HEK293 (cell line): Measurements from ENCODE around the gene SRSF5.

Experiments
- CTCF ChIA-PET: fragments of 350-600 bp; formaldehyde crosslinking; extraction: SDS; loops from one replicate; lab custom pipeline; 2021; ENCODE audit warnings: antibody characterized with exemption; lab: Yijun Ruan, JAX
- POLR2A ChIA-PET: fragments of 300-600 bp; formaldehyde crosslinking; extraction: SDS; loops from one replicate; lab custom pipeline; 2020; ENCODE audit warnings: antibody characterized with exemption, inconsistent platforms; lab: Yijun Ruan, JAX
- H3K27ac ChIP-seq: fragments of 200-500 bp; sonication (Bioruptor generic); 2 replicates; pipeline ENCODE4 v1.5.1; 2014; ENCODE audit warnings: low read depth, low read length, control low read depth, inconsistent platforms; ENCODE audit errors: extremely low read depth
- H3K36me3 ChIP-seq, 2 experiments: fragments of 200-500 bp in 1 of 2; sonication (Bioruptor generic) in 1 of 2; 1 replicate in 1 of 2; 2 replicates in 1 of 2; pipeline ENCODE4 v1.5.1; 2014 to 2017; ENCODE audit warnings: inconsistent platforms in 2 of 2, low read length in 2 of 2; ENCODE audit not compliant: control insufficient read depth in 2 of 2, insufficient read depth in 1 of 2
- H3K4me1 ChIP-seq: fragments of 200-500 bp; sonication (Bioruptor generic); 2 replicates; pipeline ENCODE4 v1.5.1; 2014; ENCODE audit warnings: mild to moderate bottlenecking, low read length, inconsistent platforms; ENCODE audit not compliant: control insufficient read depth, insufficient read depth
- H3K4me3 ChIP-seq: 2 replicates; pipeline ENCODE4 v1.5.1; 2011; ENCODE audit warnings: low read depth, mild to moderate bottlenecking, control low read depth, low read length, moderate library complexity
- H3K9me3 ChIP-seq: fragments of 200-500 bp; sonication (Bioruptor generic); 2 replicates; pipeline ENCODE4 v1.5.1; 2014; ENCODE audit warnings: low read depth, low read length, inconsistent platforms; ENCODE audit not compliant: control insufficient read depth, insufficient read depth
- IKZF3 ChIP-seq: fragments of 450-650 bp; IDR thresholded peaks from 2 replicates; pipeline ENCODE4 v1.5.0; 2018; ENCODE audit warnings: missing biosample characterization, mild to moderate bottlenecking, missing genetic modification characterization, moderate library complexity
- INSM2 ChIP-seq: fragments of 450-650 bp; formaldehyde crosslinking; IDR thresholded peaks from 2 replicates; pipeline ENCODE4 v1.5.1; 2016; ENCODE audit warnings: missing biosample characterization, missing genetic modification characterization
- OVOL3 ChIP-seq: fragments of 450-650 bp; formaldehyde crosslinking; IDR thresholded peaks from 2 replicates; pipeline ENCODE4 v1.5.1; 2016; ENCODE audit warnings: missing biosample characterization, missing genetic modification characterization
- PATZ1 ChIP-seq: fragments of 450-650 bp; formaldehyde crosslinking; IDR thresholded peaks from 2 replicates; pipeline ENCODE4 v1.5.1; 2016; ENCODE audit warnings: missing biosample characterization, missing genetic modification characterization
- ZBTB26 ChIP-seq: fragments of 450-650 bp; formaldehyde crosslinking; optimal IDR thresholded peaks from 2 replicates; pipeline ENCODE3; 2016; ENCODE audit warnings: missing biosample characterization, mild to moderate bottlenecking, missing genetic modification characterization
- ZBTB8A ChIP-seq: fragments of 450-650 bp; formaldehyde crosslinking; IDR thresholded peaks from 2 replicates; pipeline ENCODE4 v1.5.1; 2016; ENCODE audit warnings: missing biosample characterization, missing genetic modification characterization
- ZFP3 ChIP-seq: fragments of 450-650 bp; formaldehyde crosslinking; IDR thresholded peaks from 2 replicates; pipeline ENCODE4 v1.5.1; 2016; ENCODE audit warnings: low read depth, missing biosample characterization, missing genetic modification characterization
- ZNF133 ChIP-seq: fragments of 450-650 bp; formaldehyde crosslinking; IDR thresholded peaks from 2 replicates; pipeline ENCODE4 v1.5.1; 2016; ENCODE audit warnings: missing biosample characterization, missing genetic modification characterization
- ZNF169 ChIP-seq: fragments of 450-650 bp; formaldehyde crosslinking; IDR thresholded peaks from 2 replicates; pipeline ENCODE4 v1.5.1; 2016; ENCODE audit warnings: missing biosample characterization, missing genetic modification characterization
- ZNF274 ChIP-seq, 2 experiments: fragments of 200-500 bp in 1 of 2; fragments of 450-650 bp in 1 of 2; sonication (Bioruptor generic) in 1 of 2; formaldehyde crosslinking in 1 of 2; IDR thresholded peaks; 2 replicates each; pipeline versions ENCODE4 v1.5.1 to v1.6.1; 2014 to 2016; ENCODE audit warnings: borderline replicate concordance in 1 of 2, inconsistent platforms in 1 of 2, low read length in 1 of 2, missing biosample characterization in 1 of 2, missing genetic modification characterization in 1 of 2
- ZNF311 ChIP-seq: fragments of 450-650 bp; formaldehyde crosslinking; IDR thresholded peaks from 2 replicates; pipeline ENCODE4 v1.5.1; 2017; ENCODE audit warnings: missing biosample characterization, missing genetic modification characterization, borderline replicate concordance
- ZNF341 ChIP-seq: fragments of 450-650 bp; formaldehyde crosslinking; IDR thresholded peaks from 2 replicates; pipeline ENCODE4; 2016; ENCODE audit warnings: low read depth, missing biosample characterization, missing genetic modification characterization
- ZNF350 ChIP-seq: fragments of 450-650 bp; formaldehyde crosslinking; IDR thresholded peaks from 2 replicates; pipeline ENCODE4 v1.5.0; 2017; ENCODE audit warnings: missing biosample characterization, mild to moderate bottlenecking, missing genetic modification characterization
- ZNF37A ChIP-seq: fragments of 450-650 bp; IDR thresholded peaks from 2 replicates; pipeline ENCODE4 v1.5.1; 2018; ENCODE audit warnings: missing biosample characterization, missing genetic modification characterization
- ZNF521 ChIP-seq: fragments of 450-650 bp; formaldehyde crosslinking; IDR thresholded peaks from 2 replicates; pipeline ENCODE4 v1.5.1; 2017; ENCODE audit warnings: missing biosample characterization, mild to moderate bottlenecking, missing genetic modification characterization
- ZNF530 ChIP-seq: fragments of 450-650 bp; formaldehyde crosslinking; IDR thresholded peaks from 2 replicates; pipeline ENCODE4 v1.5.1; 2016; ENCODE audit warnings: low read depth, missing biosample characterization, missing genetic modification characterization
- ZNF548 ChIP-seq: fragments of 450-650 bp; formaldehyde crosslinking; IDR thresholded peaks from 2 replicates; pipeline ENCODE4 v1.5.1; 2016; ENCODE audit warnings: missing biosample characterization, missing genetic modification characterization
- ZNF621 ChIP-seq: fragments of 450-650 bp; formaldehyde crosslinking; IDR thresholded peaks from 2 replicates; pipeline ENCODE4 v1.5.1; 2017; ENCODE audit warnings: missing biosample characterization, missing genetic modification characterization
- ZNF629 ChIP-seq: fragments of 450-650 bp; formaldehyde crosslinking; IDR thresholded peaks from 2 replicates; pipeline ENCODE4 v1.5.1; 2017; ENCODE audit warnings: missing biosample characterization, missing genetic modification characterization
- ZNF660 ChIP-seq: fragments of 450-650 bp; IDR thresholded peaks from 2 replicates; pipeline ENCODE4 v1.5.1; 2018; ENCODE audit warnings: missing biosample characterization, mild to moderate bottlenecking, missing genetic modification characterization
- ZNF768 ChIP-seq: fragments of 450-650 bp; formaldehyde crosslinking; IDR thresholded peaks from 2 replicates; pipeline ENCODE4 v1.5.1; 2018; ENCODE audit warnings: missing biosample characterization, mild to moderate bottlenecking, missing genetic modification characterization
- ZSCAN30 ChIP-seq: fragments of 450-650 bp; IDR thresholded peaks from 2 replicates; pipeline ENCODE4 v1.5.1; 2018; ENCODE audit warnings: missing biosample characterization, mild to moderate bottlenecking, missing genetic modification characterization, moderate library complexity
- ZXDB ChIP-seq: fragments of 450-650 bp; formaldehyde crosslinking; IDR thresholded peaks from 2 replicates; pipeline ENCODE4 v1.5.1; 2016; ENCODE audit warnings: missing biosample characterization, missing genetic modification characterization
- TF ChIP-seq, protein P1 (sequence below): fragments of 450-650 bp; formaldehyde crosslinking; IDR thresholded peaks from 2 replicates; pipeline ENCODE4 v1.5.1; 2016; ENCODE audit warnings: missing biosample characterization, missing genetic modification characterization, borderline replicate concordance

The SRSF5 gene

GRCh38 chr14:69769623-69770022 lies 2.7 kb downstream of the SRSF5 start:
- TF ChIP-seq ZNF37A (tag by site-specific recombination) (no peak), ZNF350 (tag by site-specific recombination) (no peak), OVOL3 (no peak), ZNF274 (IDR thresholded peaks at IDR 0.05; ENCODE audit: low read length) (no peak), ZNF274 (tag by site-specific recombination; IDR thresholded peaks at IDR 0.05; ENCODE audit: borderline replicate concordance) (no peak)
- ChIA-PET POLR2A (no interaction called here), CTCF (no interaction called here)
- Histone ChIP-seq H3K4me3 (no peak overlapping the region), H3K36me3 (peaks cover 62 to 70% of the 10 kb centered on the region in 2 experiments), H3K4me1 (no peaks in the 10 kb centered on the region; the same call in 1 of the 2 replicates), H3K9me3 (no peaks in the 10 kb centered on the region), H3K27ac (no peak overlapping the region)

DNA sequence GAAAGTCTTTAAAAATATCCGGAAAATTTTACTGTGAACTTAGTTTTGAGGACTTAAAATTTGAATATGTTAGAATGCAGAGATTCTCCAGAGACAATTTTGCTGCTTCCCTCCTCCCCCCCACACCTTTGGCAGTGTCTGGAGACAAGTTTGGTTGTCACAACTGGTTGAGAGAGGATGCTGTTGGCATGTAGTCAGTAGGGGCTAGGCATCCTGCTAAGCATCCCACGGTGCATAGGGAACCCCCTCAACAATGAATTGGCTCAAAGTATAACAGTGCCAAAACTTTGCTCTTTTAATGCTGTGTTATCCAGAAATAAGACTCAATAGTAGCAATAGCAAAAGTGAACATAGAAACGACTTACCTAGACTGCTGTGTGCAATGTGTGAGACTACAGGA lies 3.6 kb downstream of the SRSF5 start:
- H3K36me3 ChIP-seq = peaks cover 71 to 79% of the 10 kb centered on the region in 2 experiments
- H3K4me1 ChIP-seq = no peaks in the 10 kb centered on the region; the same call in 1 of the 2 replicates
- TF ChIP-seq PATZ1 (tag by site-specific recombination) (no peak), ZNF548 (no peak), ZXDB (tag by site-specific recombination) (no peak), ZNF629 (tag by site-specific recombination) (no peak), ZBTB8A (tag by site-specific recombination) (no peak), ZNF169 (tag by site-specific recombination) (no peak), ZNF530 (no peak), ZSCAN30 (no peak), ZNF768 (tag by site-specific recombination) (no peak), ZNF660 (tag by site-specific recombination) (no peak), ZBTB26 (tag by site-specific recombination) (no peak), ZNF311 (tag by site-specific recombination) (no peak), ZNF341 (no peak), ZNF621 (tag by site-specific recombination) (no peak), INSM2 (tag by site-specific recombination) (no peak), ZFP3 (tag by site-specific recombination) (no peak), ZNF133 (tag by site-specific recombination) (no peak), ZNF521 (tag by site-specific recombination) (no peak), IKZF3 (tag by site-specific recombination) (no peak)
- TF ChIP-seq, protein P1, sequence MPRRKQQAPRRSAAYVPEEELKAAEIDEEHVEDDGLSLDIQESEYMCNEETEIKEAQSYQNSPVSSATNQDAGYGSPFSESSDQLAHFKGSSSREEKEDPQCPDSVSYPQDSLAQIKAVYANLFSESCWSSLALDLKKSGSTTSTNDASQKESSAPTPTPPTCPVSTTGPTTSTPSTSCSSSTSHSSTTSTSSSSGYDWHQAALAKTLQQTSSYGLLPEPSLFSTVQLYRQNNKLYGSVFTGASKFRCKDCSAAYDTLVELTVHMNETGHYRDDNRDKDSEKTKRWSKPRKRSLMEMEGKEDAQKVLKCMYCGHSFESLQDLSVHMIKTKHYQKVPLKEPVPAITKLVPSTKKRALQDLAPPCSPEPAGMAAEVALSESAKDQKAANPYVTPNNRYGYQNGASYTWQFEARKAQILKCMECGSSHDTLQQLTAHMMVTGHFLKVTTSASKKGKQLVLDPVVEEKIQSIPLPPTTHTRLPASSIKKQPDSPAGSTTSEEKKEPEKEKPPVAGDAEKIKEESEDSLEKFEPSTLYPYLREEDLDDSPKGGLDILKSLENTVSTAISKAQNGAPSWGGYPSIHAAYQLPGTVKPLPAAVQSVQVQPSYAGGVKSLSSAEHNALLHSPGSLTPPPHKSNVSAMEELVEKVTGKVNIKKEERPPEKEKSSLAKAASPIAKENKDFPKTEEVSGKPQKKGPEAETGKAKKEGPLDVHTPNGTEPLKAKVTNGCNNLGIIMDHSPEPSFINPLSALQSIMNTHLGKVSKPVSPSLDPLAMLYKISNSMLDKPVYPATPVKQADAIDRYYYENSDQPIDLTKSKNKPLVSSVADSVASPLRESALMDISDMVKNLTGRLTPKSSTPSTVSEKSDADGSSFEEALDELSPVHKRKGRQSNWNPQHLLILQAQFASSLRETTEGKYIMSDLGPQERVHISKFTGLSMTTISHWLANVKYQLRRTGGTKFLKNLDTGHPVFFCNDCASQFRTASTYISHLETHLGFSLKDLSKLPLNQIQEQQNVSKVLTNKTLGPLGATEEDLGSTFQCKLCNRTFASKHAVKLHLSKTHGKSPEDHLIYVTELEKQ (tag by site-specific recombination) = no peak
- H3K27ac ChIP-seq = no peak overlapping the region
- no peaks in the 10 kb centered on the region for H3K9me3 ChIP-seq
- ChIA-PET POLR2A (no interaction called here), CTCF (no interaction called here)
- no peak overlapping the region for H3K4me3 ChIP-seq
